ENCODE data around the gene GCSAM.
"Not testable (repeated sequence)": the region's sequence is repeated elsewhere in the genome, so short reads cannot be mapped to it uniquely, and the experiment has no call there.

Gene GCSAM

GRCh38 chr3:112072387-112073060 lies 60.5 kb downstream of the GCSAM start:
- not testable (repeated sequence) for DNase-seq (ENCODE audit: low read depth)
